GM21423 (cell line): ENCODE results near the gene ZBTB16.

Experiments
- ATAC-seq: cut with Tn5 transposase; IDR thresholded peaks from one replicate; pipeline ENCODE4 v1.9.1; 2021; ENCODE audit warnings: mild to moderate bottlenecking, moderate library complexity; ENCODE audit not compliant: unreplicated experiment

The ZBTB16 gene

DNA sequence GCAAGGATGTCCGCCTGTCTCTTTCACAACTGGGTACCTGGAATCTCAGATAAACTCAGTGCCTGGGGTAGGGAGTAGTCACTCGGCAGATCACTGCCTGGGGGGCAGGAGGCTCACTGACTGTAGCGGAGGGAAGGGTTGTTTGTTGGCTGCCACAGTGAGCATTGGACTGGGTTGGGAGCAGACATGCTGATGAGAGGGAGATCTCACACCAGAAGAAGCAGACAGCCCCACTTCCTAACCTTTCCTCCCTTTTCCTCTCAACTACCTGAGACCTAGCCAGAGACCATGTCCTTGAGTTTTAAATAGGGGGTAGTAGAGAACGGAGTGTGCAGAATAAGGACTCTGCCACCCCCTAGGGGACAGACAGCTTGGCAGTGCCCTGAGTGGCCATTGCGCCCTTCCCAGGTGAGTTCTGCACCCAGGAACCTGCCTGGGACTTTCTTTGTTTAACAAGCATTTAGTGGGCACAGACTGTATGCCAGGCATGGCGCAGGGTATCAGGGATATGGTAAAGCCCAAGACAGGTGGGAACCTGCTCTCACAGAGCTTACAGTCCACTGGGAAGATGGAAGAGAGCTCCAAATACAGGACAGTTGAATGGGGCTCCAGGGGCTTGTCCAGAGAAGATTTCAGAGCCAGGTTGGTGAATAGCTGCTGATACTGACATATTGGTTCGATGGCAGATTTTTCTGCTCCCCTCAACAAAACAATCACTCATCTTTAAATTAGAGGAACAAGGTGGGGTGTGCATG lies 121.0 kb downstream of the ZBTB16 start:
- no peak for ATAC-seq

- ATAC-seq: no peak
These were observed 121.7 kb downstream of the ZBTB16 start for GRCh38 chr11:114181195-114181594.

GRCh38 chr11:114181752-114182151 lies 122.2 kb downstream of the ZBTB16 start:
- ATAC-seq: no peak

DNA sequence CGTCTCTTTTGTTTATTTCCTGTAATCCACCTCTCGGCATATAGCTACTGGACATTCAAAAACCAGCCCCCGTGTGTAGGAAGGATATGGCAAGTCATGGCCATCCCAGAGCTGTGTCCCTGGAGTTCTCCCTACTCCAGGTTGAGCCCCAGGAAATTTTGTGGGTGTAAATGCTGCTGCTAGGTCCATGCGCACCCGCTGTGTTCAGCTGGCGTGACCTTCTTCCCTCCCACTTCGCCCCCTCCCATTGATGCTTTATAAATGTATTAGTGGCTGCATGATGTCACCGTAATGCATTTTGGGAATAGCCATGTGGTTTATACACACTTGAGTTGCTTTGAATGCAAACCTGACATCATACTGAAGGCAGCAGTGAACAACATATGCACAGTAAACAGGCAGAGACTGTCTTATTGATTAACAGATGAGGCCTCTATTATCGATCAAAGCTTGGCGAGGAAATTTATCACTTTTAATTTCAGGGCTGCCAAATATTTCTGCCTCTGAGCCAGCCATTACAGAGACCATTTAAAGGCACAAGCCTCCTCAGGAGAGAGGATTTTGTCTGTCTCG lies 123.0 kb downstream of the ZBTB16 start:
- no peak for ATAC-seq

GRCh38 chr11:114183044-114183511 lies 123.6 kb downstream of the ZBTB16 start:
- ATAC-seq: no peak

GRCh38 chr11:114185436-114185835 lies 125.9 kb downstream of the ZBTB16 start:
- no peak for ATAC-seq

DNA sequence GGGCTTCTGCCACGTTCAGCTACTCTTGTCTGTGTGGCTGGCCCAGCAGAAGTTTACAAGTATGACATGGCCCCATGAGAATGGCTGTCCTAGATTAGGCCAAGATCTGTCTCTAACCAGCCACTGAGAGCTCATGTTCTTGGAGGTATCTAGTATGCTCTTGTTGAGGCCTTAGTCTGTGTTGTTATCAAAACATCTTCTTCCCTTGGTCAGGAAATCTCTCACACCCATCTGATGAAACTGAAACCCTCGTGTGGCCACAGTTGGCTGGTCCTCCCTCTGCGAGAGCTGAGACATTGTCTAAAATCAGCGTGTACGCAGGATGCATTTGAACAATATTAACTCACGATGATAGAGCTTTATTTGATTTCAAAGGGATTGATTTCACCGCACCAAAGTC lies 127.7 kb downstream of the ZBTB16 start:
- peak; percentile 53 for ATAC-seq

DNA sequence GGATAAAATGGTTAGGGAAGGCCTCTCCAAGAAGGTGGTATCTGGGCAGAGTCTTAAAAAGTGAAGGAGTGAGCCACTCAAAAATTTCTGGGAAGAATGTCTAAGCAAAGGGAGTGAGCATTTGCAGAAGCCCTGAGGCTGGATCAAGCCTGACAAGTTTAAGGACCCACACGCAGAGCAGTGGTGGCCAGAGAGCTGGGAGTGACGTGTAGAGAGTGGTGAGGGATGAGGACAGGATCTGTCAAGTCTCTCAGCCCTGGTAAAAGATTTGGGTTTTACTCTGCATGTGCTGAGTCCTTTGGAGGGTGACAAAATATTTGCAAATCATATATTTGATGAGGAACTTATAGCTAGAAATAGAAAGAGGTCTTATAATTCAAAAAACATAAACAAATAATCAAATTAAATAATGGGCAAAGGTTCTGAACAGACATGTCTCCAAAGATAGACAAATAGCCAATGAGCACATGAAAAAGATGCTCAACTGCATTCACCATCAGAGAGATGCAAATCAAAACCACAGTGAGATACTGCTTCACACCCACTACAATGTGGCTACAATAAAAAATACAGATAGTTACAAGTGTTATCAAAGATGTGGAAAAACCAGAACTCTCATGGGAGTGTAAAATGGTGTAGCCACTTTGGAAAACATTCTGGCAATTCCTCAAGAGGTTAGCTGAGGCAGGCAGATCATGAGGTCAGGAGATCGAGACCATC lies 129.5 kb downstream of the ZBTB16 start:
- ATAC-seq: no peak

DNA sequence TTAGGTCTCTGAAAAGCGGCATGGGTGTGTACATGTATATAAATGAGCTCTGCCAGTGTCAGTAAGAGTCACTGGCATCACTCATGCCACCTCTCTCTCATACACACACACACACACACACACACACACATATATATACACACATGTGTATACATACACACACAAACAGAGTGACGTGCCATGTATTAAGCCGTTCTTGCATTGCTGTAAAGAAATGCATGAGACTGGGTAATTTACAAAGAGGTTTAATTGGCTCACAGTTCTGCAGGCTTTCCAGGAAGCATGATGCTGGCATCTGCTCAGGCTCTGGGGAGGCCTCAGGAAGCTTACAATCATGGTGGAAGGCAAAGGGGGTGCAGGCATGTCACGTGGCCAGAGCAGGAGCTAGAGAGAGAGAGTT lies 131.1 kb downstream of the ZBTB16 start:
- no peak for ATAC-seq

DNA sequence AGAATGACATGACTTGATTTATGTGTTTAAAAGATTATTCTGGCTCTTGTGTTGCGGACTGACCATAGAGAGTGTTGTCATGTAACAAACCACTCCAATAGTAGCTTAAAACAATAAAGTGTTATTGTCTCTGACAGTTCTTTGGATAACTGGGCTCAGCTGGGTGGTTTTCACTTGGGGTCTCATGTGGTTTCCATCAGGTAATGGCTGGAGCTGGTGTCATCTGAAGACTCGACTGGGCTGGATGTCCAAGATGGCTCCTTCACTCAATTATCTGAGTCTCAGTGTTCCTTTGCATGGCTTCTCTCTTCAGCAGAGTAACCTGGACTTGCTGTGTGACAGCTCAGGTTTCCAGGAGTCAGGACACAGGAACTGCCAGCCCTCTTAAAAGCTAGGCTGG lies 132.4 kb downstream of the ZBTB16 start:
- no peak for ATAC-seq

DNA sequence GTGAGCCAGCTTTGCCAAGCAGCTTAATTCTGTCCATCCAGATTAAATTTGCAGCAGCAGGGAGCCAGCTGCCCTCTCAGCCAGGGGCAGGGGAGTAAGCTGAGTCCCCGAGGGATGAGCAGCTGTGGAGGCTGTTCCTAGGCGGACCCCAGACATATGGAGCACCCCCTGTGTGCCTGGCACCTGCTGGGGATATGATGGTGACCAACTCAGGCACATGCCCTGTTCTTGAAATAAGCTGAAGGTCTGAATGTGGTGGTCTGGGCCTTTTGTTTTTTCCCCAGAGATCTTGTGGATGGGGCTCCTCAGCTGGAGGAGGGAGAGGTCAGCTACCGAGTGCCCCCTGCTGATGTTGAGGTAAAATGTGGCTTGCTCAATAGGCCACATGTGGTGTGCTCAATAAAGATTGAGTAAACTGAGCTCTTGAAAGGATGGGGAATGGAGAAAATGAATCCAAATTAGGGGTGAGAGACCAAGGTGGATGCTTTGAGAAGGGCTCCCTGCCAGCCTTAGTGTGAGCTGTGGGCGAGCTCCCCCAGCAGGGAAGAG lies 133.4 kb downstream of the ZBTB16 start:
- ATAC-seq: no peak

DNA sequence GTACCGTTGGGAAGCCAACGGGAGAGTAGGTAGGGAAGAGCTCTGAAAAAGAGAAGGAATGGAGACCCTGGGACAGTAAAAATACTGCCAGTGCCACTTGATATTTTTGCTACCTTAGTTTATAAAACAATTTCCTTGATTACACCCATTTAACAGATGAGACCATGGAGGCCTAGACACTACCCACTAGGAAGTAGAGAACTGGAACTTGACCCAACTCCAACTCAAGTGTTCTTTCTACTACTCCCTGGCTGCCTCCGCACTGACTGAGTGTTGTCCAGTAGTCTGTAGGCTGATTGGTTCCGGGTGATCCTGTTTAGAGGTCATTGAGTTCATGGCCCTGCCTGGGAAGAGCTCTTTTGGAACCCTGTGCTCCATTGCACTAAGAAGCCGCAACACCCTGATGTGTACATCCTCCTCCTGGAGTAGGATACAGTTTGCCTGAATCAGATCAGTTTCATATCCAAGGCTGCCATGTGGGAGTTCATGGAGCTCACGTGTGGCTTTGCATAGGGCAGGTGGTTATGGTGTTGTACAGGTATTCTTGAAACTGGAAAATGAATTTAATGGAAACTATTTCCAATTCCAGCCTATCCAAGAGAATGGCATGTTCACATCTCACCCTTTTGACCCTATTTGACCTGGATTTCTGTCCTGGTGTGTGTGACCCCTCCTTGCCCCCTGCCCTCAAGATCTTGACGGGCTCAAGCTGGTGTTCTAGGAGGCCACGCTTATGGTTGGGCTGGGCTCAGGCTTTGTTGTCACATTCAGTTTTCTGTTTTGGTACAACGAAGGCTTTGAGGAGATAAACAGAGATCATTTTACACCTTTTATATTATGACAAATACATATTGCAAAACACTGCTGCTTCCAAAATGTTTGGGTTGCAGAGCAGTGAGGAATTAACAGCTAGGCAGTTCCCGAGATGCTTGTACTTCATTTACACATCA lies 134.5 kb downstream of the ZBTB16 start:
- ATAC-seq: no peak

DNA sequence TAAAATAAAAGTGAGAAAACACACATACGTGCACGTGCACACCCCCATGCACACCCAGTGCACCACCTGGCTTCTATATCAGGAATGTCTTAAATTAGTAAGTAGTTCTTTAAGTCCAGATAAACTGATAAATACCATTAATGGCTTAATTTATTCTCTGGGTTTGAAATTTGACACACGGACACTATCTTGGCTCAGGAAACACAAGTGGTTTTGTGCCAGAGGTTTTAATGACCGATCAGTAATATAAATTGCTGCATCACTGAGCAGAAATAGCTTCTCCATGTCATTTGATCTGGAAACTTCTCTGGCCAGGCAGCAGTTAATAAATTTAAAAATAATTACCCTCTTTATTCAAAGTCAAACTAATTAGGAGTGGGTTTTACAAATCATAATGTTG lies 135.2 kb downstream of the ZBTB16 start:
- no peak for ATAC-seq

DNA sequence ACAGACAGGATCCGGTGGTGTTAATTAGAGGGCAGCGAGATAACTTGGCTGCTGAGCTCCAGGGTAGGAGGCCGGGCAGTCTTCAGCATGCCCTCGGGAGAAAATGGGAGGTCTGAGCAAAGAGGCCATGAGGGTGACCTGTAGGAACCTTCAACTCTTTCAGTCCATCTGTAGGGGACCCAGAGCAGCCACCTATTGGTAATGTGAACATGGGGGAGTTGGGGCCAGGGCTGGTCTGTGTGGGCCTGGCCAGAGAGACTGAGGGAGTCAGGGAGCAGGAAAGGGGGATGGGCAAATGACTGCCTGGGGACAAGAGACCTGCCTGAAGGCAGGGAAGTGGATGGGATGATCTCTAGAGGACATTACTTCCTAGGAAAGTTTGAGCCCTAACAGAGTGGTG lies 135.6 kb downstream of the ZBTB16 start:
- no peak for ATAC-seq

DNA sequence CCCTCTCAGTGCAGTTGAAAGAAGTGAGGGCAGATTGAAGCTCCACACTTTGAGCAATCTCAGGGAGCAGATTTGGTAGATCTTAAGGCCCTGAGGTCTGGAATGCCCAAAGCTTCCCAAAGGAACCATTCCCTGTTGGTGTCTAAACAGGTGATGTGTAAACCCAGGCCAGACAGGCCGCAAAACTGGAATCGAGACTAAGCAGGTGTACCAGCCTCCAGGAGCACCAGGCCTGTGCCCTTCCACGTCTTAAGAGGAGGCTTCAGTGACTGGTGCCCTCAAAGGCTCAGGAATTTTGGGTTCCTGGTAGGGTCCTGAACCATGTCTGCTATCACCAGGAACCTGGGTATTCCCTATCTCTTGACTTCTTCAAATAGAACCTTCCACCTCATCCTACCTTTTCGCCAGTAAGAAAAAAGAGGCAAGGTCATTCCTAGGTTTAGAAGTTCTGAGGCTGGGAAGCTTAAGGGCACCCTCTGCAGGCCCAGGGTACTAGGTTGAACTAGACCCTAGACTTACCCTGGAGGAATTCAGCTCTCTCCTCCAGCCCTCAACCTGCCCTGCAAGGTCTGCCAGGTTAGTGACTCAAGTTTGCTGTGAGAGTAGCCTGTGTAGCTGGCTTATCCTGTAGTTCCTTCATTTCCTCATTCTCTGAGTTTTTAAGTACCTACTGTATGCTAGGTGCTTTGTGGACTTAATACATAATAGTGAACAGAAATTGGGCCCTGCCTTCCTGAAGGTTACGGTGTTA lies 136.6 kb downstream of the ZBTB16 start:
- no peak for ATAC-seq

DNA sequence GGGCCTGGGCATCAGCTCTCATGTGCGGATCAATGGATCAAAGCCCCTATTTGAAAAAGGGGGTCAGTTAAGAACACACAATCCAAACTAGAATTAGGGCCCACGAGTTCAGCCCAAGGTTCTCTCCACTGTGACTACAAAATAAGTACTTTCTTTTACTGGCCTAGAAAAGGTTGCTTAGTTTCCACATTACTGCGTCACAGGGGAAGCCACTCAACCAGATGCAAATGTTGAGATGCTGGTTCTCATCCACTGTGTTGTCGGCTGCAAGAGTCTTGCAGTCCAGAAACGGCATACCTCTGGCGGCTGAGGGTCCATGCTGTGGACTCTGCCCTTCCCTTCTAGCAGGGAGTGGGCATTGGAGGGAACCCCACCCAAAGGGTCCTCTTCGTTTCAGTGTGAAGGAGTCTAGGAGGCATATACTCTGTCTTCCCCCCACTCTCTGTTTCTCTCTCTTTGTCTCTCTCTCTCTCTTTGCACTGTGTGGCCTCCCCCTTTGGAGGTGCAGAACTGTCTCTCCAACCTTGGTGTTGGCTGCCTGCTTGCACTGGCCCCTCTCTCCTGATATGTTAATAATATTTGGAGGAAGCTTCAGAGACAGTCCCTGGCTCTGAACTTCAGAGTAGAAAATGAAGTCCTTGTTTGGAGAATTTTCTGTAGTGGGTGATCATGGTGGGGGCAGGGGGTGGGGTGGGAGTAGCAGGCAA lies 137.6 kb downstream of the ZBTB16 start:
- ATAC-seq: no peak

- ATAC-seq: no peak
These were observed 138.4 kb downstream of the ZBTB16 start for GRCh38 chr11:114197799-114198500.

DNA sequence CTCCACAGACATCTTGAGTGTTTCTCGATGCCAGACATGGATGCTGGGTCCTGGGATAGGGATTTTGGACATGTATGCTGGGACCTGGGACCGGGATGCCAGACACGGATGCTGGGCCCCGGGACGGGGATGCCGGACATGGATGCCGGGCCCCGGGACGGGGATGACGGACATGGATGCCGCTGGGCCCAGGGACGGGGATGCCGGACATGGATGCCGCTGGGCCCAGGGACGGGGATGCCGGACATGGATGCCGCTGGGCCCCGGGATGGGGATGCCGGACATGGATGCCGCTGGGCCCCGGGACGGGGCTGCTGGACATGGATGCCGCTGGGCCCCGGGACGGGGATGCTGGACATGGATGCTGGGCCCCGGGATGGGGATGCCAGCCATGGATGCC lies 139.5 kb downstream of the ZBTB16 start:
- ATAC-seq: no peak
